T-helper 1 cell treated with Interleukin-12 subunit alpha and Interleukin-12 subunit beta and Interleukin-4 antibody, amounts not matched to agents 30 ng/mL and 1 ng/mL, for 36 hours (primary cell): Measurements from ENCODE around the gene FAM78A. TPM values are rescaled to one million over a fixed set of nuclear protein-coding genes. Genes with fewer than 3 reads are reported as not detected.
"Not testable (repeated sequence)": the region's sequence is repeated elsewhere in the genome, so short reads cannot be mapped to it uniquely, and the experiment has no call there.

Experiments
- intact Hi-C: fragments of 100-400 bp; cut with micrococcal nuclease; formaldehyde crosslinking; loops from one replicate; pipeline ENCODE4 v1.15.1; 2024
- total RNA-seq: library from RNA; stranded (reverse); gene quantifications from 2 replicates; pipeline ENCODE4 v1.2.3, GENCODE V29; 2022

FAM78A gene
- total RNA-seq, 1 donor from 2014 or later, result 105 TPM

DNA sequence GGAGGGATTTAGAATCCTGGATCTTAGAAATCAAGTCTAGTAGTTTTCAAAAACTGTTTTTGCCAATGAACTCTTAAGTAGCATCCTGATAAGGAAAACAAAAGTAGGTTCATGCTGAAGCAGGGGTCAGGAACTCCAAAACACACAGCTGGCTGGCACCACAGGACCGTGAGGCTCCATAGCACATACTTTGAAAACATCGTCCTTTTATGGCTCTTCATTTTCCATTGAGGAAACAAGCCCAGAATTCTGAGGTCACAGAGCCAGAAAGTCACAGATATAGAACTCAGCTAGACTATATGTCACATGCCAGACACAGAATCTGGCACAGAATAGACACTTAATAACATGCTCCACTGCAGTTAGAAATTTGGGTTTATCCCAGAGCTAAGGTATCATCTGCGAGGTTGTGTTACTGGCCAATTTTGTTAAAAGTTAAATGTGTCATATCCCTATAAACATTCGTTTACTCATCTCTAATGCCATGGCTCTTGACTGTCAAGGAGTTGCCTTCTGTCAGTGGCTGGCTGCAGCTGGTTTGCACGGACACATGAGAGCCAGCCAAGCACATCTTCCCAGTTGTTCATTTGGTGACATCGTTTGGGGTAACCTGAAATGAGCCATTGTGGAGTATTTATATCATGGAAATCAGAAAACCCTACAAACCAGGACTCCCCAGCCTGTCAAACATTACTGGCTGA lies 58.8 kb downstream of the FAM78A start:
- intact Hi-C loops, result no loop called here

DNA sequence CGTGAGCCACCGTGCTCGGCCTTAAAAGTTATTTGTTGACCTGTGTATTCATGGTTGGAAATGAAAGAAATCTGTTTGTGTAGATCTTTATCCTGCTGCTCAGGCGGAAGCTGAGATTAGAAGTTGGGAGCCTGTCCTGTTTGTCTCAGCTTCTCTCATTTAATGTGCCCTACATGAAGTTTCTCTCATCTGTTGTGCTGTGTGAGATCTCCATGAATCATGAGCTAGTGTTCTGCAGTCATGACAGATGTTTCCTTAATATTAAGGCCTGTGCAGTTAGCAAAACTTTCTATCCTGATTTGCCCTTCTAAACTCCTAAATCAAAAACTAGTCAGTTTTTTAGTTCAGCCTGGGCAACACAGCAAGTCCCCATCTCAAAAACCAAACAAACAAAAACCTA lies 59.5 kb downstream of the FAM78A start:
- intact Hi-C loops, result no loop called here

DNA sequence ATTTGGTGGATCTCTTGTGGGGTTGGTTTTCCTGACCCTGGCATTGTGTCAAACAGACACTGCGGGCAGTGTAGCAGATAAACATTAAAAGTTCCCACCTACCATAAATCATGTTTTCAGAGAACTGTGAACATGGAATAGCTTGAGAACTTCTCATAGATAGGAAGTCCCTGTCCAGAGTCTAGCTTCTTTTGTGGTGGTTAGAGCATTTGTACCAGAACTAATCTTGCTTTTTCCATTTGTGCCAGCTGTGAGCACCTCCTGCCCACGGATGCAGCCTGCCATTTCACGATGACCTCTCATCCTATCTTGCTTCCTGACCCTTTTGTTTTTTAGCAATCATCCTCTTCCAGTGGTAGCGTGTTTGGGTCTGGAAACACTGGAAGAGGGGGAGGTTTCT lies 61.4 kb downstream of the FAM78A start:
- intact Hi-C loops, result no loop called here

DNA sequence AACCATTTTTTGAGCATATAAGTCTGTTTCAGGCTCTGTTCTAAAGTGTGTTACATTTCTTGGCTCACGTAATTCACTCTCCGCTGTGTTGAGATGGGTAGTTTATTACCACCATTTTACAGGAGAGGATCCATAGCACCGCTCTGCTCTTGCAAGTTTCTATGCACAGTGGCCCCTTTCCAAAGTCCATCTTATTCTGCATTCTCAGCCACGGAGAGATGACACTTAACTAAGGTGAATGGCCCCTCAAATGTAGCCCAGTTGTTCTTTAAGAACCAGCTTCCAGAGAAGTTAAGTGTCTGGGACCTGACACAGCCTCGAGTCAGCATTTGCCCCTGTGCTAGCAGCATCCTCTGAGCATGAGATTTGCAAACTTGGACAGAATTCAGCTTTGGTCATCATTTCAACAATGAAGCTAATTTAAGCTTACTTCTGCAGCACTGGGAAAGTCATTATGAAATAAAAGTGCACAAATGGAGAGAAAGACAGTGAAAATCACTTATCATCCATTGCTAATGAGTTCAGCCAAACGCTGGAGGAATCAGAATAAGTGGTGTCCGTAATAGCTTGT lies 61.9 kb downstream of the FAM78A start:
- intact Hi-C loops, result no loop called here

DNA sequence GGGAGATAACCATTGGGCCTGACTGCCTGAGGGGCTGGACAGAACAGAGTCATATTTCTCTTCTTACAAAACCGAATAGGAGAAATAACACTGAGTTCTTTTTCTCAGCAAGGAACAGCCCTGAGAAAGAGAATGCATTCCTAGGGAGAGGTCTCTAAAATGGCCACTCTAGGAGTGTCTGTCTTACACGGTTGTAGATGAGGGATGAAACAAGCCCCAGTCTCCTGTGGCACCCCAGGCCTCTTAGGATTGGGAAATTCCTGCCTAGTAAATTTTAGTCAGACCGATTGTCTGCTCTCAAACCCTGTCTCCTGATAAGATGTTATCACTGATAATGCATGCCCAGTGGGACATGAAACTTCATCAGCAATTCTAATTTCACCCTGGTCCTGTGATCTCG lies 64.4 kb downstream of the FAM78A start:
- intact Hi-C loops, result not testable (repeated sequence)

Other genes starting within 250 kb of the FAM78A start
- 0.10 TPM in 2 replicates for gene AIF1L, start 180.0 kb downstream of the FAM78A start, total RNA-seq
- gene NUP214, start 150.9 kb downstream of the FAM78A start, total RNA-seq, result 68.0 and 78.4 TPM in 2 replicates
- not detected in 2 replicates for gene PLPP7, start 13.2 kb upstream of the FAM78A start, total RNA-seq
- 174 TPM in 2 replicates for gene PRRC2B, start 117.6 kb upstream of the FAM78A start, total RNA-seq
- gene POMT1, start 226.4 kb upstream of the FAM78A start, total RNA-seq, result 40.6 and 47.1 TPM in 2 replicates